Measurements from ENCODE around the gene BECN2. TPM values are rescaled to one million over a fixed set of nuclear protein-coding genes. Genes with fewer than 3 reads are reported as not detected.

Gene BECN2
- polyA plus RNA-seq, 1 donor from 2014 or later, result not detected

DNA sequence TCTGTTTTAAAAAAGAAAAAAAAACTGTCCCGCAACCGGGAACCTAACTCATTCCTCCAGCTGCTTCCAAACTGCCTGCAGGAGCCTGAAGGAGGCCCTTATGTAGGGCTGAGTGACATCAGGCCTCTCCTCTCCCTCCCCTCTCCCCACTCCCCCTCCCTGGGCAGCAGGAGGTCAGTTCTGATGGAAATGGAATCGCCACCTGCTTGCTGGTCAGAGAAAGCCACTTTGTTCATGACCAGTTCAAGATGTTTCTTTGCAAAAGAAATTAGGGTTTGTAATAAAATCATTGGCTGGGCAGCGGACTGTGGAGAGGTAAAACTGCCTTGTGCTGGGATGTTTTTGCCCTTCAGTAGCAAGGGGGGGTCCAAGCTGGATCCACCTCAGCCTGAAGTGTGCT, 41.5 kb downstream of the BECN2 start, which contains the start of gene MAP1LC3C:
Gene MAP1LC3C, minus strand, starts transcription at position 73 of the 400 bp plus-strand sequence. CDS start 90 bp downstream, outside the sequence.
- Mint-ChIP-seq H3K27me3 (peaks cover 2% of the 10 kb centered on the region), H3K4me1 (peaks cover 0 to 3% (median 2%) of the 10 kb centered on the region in 3 donors), H3K4me3 (peak within 1 kb of the TSS in 3 of 4 donors; percentile 70 to 83 (median 77)), H3K9me3 (no peaks in the 10 kb centered on the region), H3K27ac (no peak within 1 kb of the TSS), H3K36me3 (peaks cover 5% of the 10 kb centered on the region)

DNA sequence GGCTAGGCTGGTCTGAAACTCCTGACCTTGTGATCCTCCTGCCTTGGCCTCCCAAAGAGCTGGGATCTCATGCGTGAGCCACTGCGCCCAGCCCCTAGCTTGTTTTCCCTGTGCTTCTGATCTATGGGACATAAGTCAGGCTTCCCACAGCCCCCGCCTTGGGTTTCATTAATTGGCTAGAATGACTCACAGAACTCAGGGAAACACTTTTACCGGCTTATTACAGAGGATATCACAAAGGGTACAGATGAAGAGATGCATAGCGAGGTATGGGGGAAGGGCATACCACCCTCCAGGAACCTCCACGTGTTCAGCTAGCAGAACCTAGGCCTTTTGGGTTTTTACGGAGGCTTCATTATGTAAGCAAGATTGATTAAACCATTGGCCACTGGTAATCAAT, 42.9 kb downstream of the BECN2 start:
- Mint-ChIP-seq H3K36me3 (peaks cover 5% of the 10 kb centered on the region), H3K27me3 (no peaks in the 10 kb centered on the region), H3K4me1 (peaks cover 0 to 3% (median 2%) of the 10 kb centered on the region in 3 donors), H3K4me3 (peak overlapping the region in 1 of 4 donors; percentile 29), H3K9me3 (peaks cover 0 to 2% (median 0%) of the 10 kb centered on the region in 3 donors), H3K27ac (no peak overlapping the region)

DNA sequence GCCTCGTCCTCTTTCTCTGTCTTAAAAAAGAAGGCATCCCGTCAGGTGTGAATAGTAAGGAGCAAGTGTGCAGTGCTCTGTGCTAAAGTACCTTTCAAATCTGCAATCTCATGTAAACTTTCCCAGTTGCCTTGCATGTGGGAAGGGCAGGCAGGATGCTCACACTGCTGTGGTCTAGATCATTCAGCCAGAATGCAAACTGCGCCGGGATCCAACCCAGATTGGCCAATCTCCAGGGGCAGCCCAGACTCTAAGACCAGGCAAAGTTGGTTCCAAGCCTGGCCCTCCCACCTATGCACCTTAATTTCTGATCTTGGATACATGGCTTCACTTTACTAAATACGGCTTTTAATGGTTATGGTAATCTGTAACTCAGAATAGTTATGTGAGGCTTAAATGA, 44.5 kb downstream of the BECN2 start:
- Mint-ChIP-seq H3K4me1 (peaks cover 0 to 3% (median 2%) of the 10 kb centered on the region in 3 donors), H3K36me3 (peaks cover 5% of the 10 kb centered on the region), H3K27me3 (no peaks in the 10 kb centered on the region), H3K4me3 (no peak overlapping the region), H3K9me3 (peaks cover 0 to 2% (median 0%) of the 10 kb centered on the region in 3 donors), H3K27ac (no peak overlapping the region)

DNA sequence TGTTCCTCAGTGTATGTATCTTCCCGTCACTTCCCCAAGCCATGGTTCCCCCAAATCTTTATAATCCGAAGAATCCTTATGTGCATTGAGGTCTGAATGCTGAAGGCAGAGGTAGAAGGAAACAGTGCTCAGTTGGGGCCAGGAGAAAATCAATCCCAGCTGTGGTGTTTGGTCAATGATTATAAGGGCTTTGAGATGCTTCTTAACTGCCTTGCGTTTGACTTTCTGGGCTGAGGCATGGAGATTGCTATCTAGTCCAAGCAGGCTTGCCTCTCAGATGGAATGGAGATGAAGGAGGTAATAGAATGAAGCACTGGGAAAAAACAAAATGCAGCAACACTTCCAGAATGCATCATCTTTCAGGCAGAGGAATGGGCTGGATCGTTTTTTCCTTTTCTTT, 44.9 kb downstream of the BECN2 start:
- no peak overlapping the region for H3K4me3 Mint-ChIP-seq
- H3K27ac Mint-ChIP-seq, result no peak overlapping the region
- H3K4me1 Mint-ChIP-seq, result peaks cover 0 to 3% (median 2%) of the 10 kb centered on the region in 3 donors
- H3K27me3 Mint-ChIP-seq, result no peaks in the 10 kb centered on the region
- H3K9me3 Mint-ChIP-seq, result peaks cover 0 to 2% (median 0%) of the 10 kb centered on the region in 3 donors
- peaks cover 5% of the 10 kb centered on the region for H3K36me3 Mint-ChIP-seq

DNA sequence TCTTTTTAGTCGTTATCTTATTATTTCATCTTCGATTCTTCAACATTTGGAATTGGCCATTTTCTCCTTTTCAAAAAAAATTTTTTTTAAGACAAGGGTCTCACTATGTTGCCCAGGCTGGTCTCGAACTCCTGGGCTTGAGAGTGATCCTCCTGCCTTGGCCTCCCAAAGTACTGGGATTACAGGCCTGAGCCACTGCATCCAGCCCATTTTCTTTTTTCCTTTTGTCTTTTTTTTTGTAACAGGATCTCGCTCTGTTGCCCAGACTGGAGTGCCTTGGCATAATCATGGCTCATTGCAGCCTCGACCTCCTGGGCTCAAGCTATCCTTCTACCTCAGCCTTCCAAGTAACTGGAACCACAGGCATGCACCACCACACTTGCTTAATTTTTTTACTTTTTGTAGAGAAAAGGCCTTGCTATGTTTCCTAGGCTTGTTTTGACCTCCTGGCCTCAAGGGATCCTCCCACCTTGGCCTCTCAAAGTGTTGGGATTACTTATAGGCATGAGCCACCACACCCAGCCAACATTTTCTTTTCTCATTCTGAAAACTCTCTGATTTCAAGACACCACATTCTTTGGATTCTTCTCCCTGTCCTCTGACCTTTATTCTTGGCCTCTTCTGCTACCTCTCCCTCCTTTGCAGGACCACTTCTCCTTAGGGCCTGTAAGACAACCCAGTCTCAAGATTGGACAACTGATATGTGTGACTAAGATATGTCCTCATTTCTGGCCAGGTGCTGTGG, 47.4 kb downstream of the BECN2 start:
- Mint-ChIP-seq H3K4me3 (no peak overlapping the region), H3K27me3 (peaks cover 4% of the 10 kb centered on the region), H3K27ac (peak overlapping the region in 1 of 3 donors; percentile 41), H3K4me1 (peaks cover 0 to 2% (median 0%) of the 10 kb centered on the region in 3 donors), H3K36me3 (peaks cover 3% of the 10 kb centered on the region), H3K9me3 (peaks cover 0 to 4% (median 2%) of the 10 kb centered on the region in 3 donors)

DNA sequence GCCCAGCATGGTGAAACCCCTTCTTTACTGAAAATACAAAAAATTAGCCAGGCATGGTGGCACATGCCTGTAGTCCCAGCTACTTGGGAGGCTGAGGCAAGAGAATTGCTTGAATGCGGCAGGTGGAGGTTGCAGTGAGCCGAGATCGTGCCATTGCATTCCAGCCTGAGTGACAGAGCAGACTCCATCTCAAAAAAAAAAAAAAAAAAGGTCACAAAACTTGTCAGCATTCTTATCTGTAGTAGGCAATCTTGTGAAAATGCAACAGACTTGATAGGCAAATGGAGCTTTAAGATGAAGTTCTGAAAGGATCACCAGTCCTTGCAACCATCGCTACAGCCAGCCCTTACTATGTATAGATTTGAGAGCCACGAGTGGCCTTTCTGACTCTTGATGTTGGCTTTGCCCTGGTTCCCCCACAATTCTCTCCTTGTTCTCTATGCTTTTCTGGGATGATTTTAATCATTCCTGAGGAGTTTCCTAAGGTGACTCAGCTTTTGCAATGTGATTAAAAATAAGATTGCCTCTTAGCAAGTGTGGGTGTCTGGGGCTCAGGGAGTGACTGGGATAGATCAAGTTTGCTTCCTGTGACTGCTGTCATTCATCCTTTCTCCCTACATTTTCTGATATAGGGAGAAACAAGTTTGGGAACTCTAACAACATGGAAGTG, 48.4 kb downstream of the BECN2 start:
- H3K4me3 Mint-ChIP-seq, result no peak overlapping the region
- no peak overlapping the region for H3K27ac Mint-ChIP-seq
- peaks cover 0 to 4% (median 2%) of the 10 kb centered on the region in 3 donors for H3K9me3 Mint-ChIP-seq
- peaks cover 3% of the 10 kb centered on the region for H3K36me3 Mint-ChIP-seq
- H3K27me3 Mint-ChIP-seq, result peaks cover 6% of the 10 kb centered on the region
- H3K4me1 Mint-ChIP-seq, result peaks cover 0 to 2% (median 0%) of the 10 kb centered on the region in 3 donors

DNA sequence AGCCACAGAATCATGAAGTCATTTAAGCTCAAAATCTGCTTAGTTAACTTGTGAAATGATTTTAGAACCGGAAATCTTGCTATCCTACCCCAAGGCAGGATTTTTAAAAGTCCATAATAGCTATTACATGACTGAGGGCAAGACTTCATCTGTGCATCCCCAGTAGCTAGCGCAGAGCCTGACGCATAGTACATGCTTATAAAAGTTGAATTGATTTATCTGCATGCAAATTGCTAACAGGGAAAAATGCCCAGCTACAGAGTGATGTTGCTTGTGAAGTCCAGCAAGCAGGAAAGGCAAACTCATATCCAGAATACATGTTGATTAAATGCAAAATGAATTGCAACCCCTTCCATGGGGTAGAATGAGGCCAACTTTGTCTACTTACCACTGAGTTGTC, 49.4 kb downstream of the BECN2 start:
- Mint-ChIP-seq H3K27ac (no peak overlapping the region), H3K9me3 (peaks cover 0 to 4% (median 2%) of the 10 kb centered on the region in 3 donors), H3K36me3 (no peaks in the 10 kb centered on the region), H3K4me1 (no peaks in the 10 kb centered on the region), H3K27me3 (peaks cover 6% of the 10 kb centered on the region), H3K4me3 (no peak overlapping the region)

Other genes with a start within 250 kb of the BECN2 start
- 0.29 TPM for gene EXO1, start 109.6 kb upstream of the BECN2 start, polyA plus RNA-seq
- not detected for gene MAP1LC3C, start 41.3 kb downstream of the BECN2 start, polyA plus RNA-seq

Measured in IgD-negative memory B cell (primary cell).